ENCODE results near the gene ATF3. TPM values are rescaled to one million over a fixed set of nuclear protein-coding genes. Genes with fewer than 3 reads are reported as not detected.

The ATF3 gene
- total RNA-seq, 1 experiment from 2014 or later = 8.0 TPM

GRCh38 chr1:212608959-212609700 is 569 bp downstream of the ATF3 start:
- Histone ChIP-seq H3K4me2 (ENCODE audit: low read depth, low read length, poor library complexity, severe bottlenecking) (peak overlapping the region; percentile 74), H3K79me2 (ENCODE audit: low read length) (no peaks in the 10 kb centered on the region), H3K4me1 (ENCODE audit: low read length) (peaks cover 32% of the 10 kb centered on the region), H3K9me3 (ENCODE audit: low read length) (no peaks in the 10 kb centered on the region), H3K27me3 (ENCODE audit: low read length) (no peaks in the 10 kb centered on the region), H3K4me3 (ENCODE audit: low read length) (peak overlapping the region; percentile 64), H4K20me1 (ENCODE audit: insufficient read depth, low read depth, low read length) (no peaks in the 10 kb centered on the region; the same call in 1 of the 2 replicates), H3K27ac (ENCODE audit: low read length) (no peak overlapping the region), H3K9me2 (replicated peaks; ENCODE audit: insufficient read depth, low read length) (no peaks in the 10 kb centered on the region), H3K9ac (ENCODE audit: low read length) (peak overlapping the region; percentile 75), H2AFZ (ENCODE audit: low read length) (peak overlapping the region; percentile 97), H3K36me3 (ENCODE audit: insufficient read depth, low read length) (no peaks in the 10 kb centered on the region)
- DNase-seq = peak; percentile 53

GRCh38 chr1:212609701-212610574 is 1.4 kb downstream of the ATF3 start:
- Histone ChIP-seq H4K20me1 (ENCODE audit: insufficient read depth, low read depth, low read length) (no peaks in the 10 kb centered on the region; the same call in 1 of the 2 replicates), H2AFZ (ENCODE audit: low read length) (no peak overlapping the region)

GRCh38 chr1:212610575-212610967 is 2.0 kb downstream of the ATF3 start:
- no peak overlapping the region for H2AFZ ChIP-seq (ENCODE audit: low read length)
- DNase-seq = no peak
- H3K4me2 ChIP-seq (ENCODE audit: low read depth, low read length, poor library complexity, severe bottlenecking) = no peak overlapping the region
- no peak overlapping the region for H3K9ac ChIP-seq (ENCODE audit: low read length)
- peaks cover 38% of the 10 kb centered on the region for H3K4me1 ChIP-seq (ENCODE audit: low read length)
- H3K4me3 ChIP-seq (ENCODE audit: low read length) = no peak overlapping the region
- H3K36me3 ChIP-seq (ENCODE audit: insufficient read depth, low read length) = no peaks in the 10 kb centered on the region
- no peaks in the 10 kb centered on the region for H3K9me3 ChIP-seq (ENCODE audit: low read length)
- H3K27ac ChIP-seq (ENCODE audit: low read length) = no peak overlapping the region
- no peaks in the 10 kb centered on the region for H3K79me2 ChIP-seq (ENCODE audit: low read length)
- no peaks in the 10 kb centered on the region for H3K9me2 ChIP-seq (replicated peaks; ENCODE audit: insufficient read depth, low read length)
- no peaks in the 10 kb centered on the region; the same call in 1 of the 2 replicates for H4K20me1 ChIP-seq (ENCODE audit: insufficient read depth, low read depth, low read length)
- H3K27me3 ChIP-seq (ENCODE audit: low read length) = no peaks in the 10 kb centered on the region

More at GRCh38 chr1:212609701-212610574, 1.4 kb downstream of the ATF3 start:
- H3K9ac ChIP-seq (ENCODE audit: low read length) = no peak overlapping the region
- no peaks in the 10 kb centered on the region for H3K27me3 ChIP-seq (ENCODE audit: low read length)
- H3K36me3 ChIP-seq (ENCODE audit: insufficient read depth, low read length) = no peaks in the 10 kb centered on the region
- peak overlapping the region; percentile 74 for H3K4me2 ChIP-seq (ENCODE audit: low read depth, low read length, poor library complexity, severe bottlenecking)
- no peaks in the 10 kb centered on the region for H3K9me2 ChIP-seq (replicated peaks; ENCODE audit: insufficient read depth, low read length)
- H3K9me3 ChIP-seq (ENCODE audit: low read length) = no peaks in the 10 kb centered on the region
- H3K27ac ChIP-seq (ENCODE audit: low read length) = no peak overlapping the region
- DNase-seq = no peak
- peaks cover 38% of the 10 kb centered on the region for H3K4me1 ChIP-seq (ENCODE audit: low read length)
- H3K79me2 ChIP-seq (ENCODE audit: low read length) = no peaks in the 10 kb centered on the region
- H3K4me3 ChIP-seq (ENCODE audit: low read length) = peak overlapping the region; percentile 64; the same call in 1 of the 2 replicates

- DNase-seq = peak; percentile 57
- Histone ChIP-seq H3K9me2 (replicated peaks; ENCODE audit: insufficient read depth, low read length) (no peaks in the 10 kb centered on the region), H3K4me3 (ENCODE audit: low read length) (no peak overlapping the region), H4K20me1 (ENCODE audit: insufficient read depth, low read depth, low read length) (no peaks in the 10 kb centered on the region; the same call in 1 of the 2 replicates), H3K9me3 (ENCODE audit: low read length) (no peaks in the 10 kb centered on the region), H3K79me2 (ENCODE audit: low read length) (no peaks in the 10 kb centered on the region), H3K9ac (ENCODE audit: low read length) (no peak overlapping the region), H3K4me1 (ENCODE audit: low read length) (peaks cover 38% of the 10 kb centered on the region), H2AFZ (ENCODE audit: low read length) (no peak overlapping the region), H3K4me2 (ENCODE audit: low read depth, low read length, poor library complexity, severe bottlenecking) (no peak overlapping the region), H3K27me3 (ENCODE audit: low read length) (no peaks in the 10 kb centered on the region), H3K36me3 (ENCODE audit: insufficient read depth, low read length) (no peaks in the 10 kb centered on the region), H3K27ac (ENCODE audit: low read length) (no peak overlapping the region)
Measured at GRCh38 chr1:212611000-212611948, 2.7 kb downstream of the ATF3 start.

GRCh38 chr1:212612041-212612961 is 3.7 kb downstream of the ATF3 start:
- Histone ChIP-seq H3K36me3 (ENCODE audit: insufficient read depth, low read length) (no peaks in the 10 kb centered on the region), H3K9me3 (ENCODE audit: low read length) (no peaks in the 10 kb centered on the region), H3K27ac (ENCODE audit: low read length) (no peak overlapping the region), H3K79me2 (ENCODE audit: low read length) (no peaks in the 10 kb centered on the region), H3K4me2 (ENCODE audit: low read depth, low read length, poor library complexity, severe bottlenecking) (no peak overlapping the region), H3K4me1 (ENCODE audit: low read length) (peaks cover 36% of the 10 kb centered on the region), H2AFZ (ENCODE audit: low read length) (no peak overlapping the region), H3K27me3 (ENCODE audit: low read length) (no peaks in the 10 kb centered on the region), H3K4me3 (ENCODE audit: low read length) (no peak overlapping the region), H3K9me2 (replicated peaks; ENCODE audit: insufficient read depth, low read length) (no peaks in the 10 kb centered on the region), H3K9ac (ENCODE audit: low read length) (no peak overlapping the region), H4K20me1 (ENCODE audit: insufficient read depth, low read depth, low read length) (no peaks in the 10 kb centered on the region; the same call in 1 of the 2 replicates)
- DNase-seq = no peak

- no peaks in the 10 kb centered on the region for H3K9me3 ChIP-seq (ENCODE audit: low read length)
- no peak overlapping the region for H2AFZ ChIP-seq (ENCODE audit: low read length)
- no peaks in the 10 kb centered on the region for H3K9me2 ChIP-seq (replicated peaks; ENCODE audit: insufficient read depth, low read length)
- no peaks in the 10 kb centered on the region for H3K79me2 ChIP-seq (ENCODE audit: low read length)
- DNase-seq = no peak
- H3K27ac ChIP-seq (ENCODE audit: low read length) = no peak overlapping the region
- H3K4me1 ChIP-seq (ENCODE audit: low read length) = peaks cover 27% of the 10 kb centered on the region
- H3K4me3 ChIP-seq (ENCODE audit: low read length) = no peak overlapping the region
- no peaks in the 10 kb centered on the region for H3K27me3 ChIP-seq (ENCODE audit: low read length)
- no peak overlapping the region for H3K4me2 ChIP-seq (ENCODE audit: low read depth, low read length, poor library complexity, severe bottlenecking)
- no peak overlapping the region for H3K9ac ChIP-seq (ENCODE audit: low read length)
- H3K36me3 ChIP-seq (ENCODE audit: insufficient read depth, low read length) = no peaks in the 10 kb centered on the region
- H4K20me1 ChIP-seq (ENCODE audit: insufficient read depth, low read depth, low read length) = no peaks in the 10 kb centered on the region; the same call in 1 of the 2 replicates
Measured at GRCh38 chr1:212613440-212614335, 5.1 kb downstream of the ATF3 start.

All from Karpas-422 (cell line).